Medulla oblongata (tissue), 1 donor: ENCODE results near the gene CDH13.

Experiments
- DNase-seq: peaks from one replicate; pipeline ENCODE4 v3.0.0-alpha.2; 2015; ENCODE audit errors: extremely low spot score

The CDH13 gene

GRCh38 chr16:82628088-82628423, 1.3 kb downstream of the CDH13 start:
- DNase-seq = no peak

- no peak for DNase-seq
These were observed 1.9 kb downstream of the CDH13 start for GRCh38 chr16:82628711-82629110.

DNA sequence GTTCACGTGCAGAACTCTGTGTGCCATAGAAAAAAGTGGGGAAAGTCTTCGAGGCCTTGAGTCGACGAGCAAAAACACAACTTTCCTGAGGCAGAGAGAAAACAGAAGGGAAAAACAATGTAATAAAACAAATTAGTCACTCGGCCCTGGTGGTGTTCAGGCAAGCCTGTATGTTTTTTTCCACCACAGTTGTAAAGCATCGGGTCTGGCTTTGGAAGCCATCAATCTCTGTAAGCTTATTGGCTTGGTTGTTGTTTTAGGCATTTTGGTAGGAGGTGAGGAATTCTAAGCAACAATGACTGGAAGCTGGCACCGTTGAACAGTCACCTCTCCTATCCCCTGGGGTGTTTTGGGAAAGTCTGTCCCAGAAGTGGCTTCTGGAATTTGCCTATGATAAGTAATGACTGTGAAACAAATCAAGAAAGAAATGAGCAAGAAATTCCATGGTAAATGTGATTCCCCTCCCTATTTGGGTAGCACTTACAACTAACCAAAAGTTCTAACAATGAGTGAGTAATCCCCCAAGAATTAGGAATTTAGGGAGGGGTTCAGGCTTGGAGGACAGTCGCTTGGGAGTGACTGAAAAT, 2.8 kb downstream of the CDH13 start:
- no peak for DNase-seq

GRCh38 chr16:82630219-82630618, 3.5 kb downstream of the CDH13 start:
- DNase-seq = no peak

- no peak for DNase-seq
These were observed 3.9 kb downstream of the CDH13 start for GRCh38 chr16:82630688-82631087.

DNA sequence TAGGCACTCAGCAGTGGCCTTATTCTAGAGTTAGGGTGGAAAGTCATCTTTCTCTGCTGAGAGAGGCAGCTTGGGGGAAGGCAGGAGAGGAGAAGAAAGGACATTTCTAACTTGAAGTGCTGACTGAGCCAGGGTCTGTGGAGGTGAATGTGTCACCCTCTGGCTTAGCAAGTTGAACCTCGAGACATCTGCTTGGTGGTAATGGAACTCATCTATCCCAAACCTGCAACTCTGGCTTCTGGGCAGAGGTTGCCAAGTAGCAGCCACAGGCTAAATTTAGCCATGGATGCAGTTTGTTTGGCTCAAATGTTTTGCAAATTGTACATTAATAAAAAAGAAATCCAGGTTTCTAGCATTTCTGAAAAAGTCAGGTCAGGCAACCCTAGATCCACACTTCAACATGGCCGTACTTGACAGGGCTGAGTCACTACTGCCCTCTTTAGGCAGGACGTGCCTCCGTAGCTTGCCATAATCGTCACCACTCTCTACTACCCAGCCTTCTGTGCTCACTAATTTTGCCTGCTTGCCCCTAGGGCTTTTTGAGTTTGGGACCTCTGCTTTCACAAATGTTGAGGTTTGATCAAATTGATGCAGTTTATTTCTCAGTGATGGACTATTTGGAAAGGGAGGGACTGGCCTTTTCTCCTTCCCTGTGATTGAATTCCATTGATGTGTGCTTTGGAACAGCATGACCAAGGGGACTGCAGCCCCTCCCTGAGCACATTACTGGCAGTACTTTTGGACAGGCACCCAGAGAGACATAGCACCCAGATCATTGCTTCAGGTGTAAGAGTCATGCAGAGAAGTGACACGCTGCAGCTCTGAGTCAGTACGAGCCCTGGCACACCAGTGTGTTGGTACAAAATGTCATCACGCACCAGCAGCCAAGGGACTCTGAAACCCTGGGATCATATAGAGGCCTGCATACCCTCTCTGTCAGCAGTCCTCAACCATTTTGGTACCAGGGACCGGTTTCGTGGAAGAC, 5.2 kb downstream of the CDH13 start:
- DNase-seq = no peak

DNA sequence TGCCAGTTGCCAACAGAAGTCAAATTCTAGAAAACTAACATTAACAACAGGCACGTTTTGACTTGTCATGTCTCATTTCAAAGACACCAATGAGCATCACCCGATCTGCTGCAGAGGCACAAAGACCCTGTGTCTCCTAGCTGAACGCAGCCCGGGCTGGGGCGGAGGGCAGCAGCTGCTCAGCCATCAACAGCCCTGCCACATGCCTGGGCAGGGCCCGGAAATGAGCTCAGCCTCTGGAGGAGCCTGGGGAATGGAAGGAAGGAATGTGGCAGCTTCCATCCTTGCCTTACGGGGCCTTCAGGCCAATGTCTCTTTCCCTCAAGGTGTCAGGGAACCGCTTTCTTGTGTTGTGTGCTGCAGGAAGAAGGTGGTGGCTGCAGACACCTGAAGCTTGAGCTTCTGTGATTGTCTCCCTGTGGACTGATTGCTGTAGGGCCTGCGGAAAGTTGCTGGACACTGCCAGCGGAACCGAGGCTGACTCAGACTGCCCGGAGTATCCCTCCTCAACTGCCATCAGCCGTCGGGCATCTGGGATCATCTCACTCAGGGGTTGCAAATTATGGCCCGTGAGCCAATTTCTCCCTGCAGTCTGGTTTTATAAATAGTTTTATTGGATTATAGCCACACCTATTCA, 7.3 kb downstream of the CDH13 start:
- peak; percentile 80 for DNase-seq

DNA sequence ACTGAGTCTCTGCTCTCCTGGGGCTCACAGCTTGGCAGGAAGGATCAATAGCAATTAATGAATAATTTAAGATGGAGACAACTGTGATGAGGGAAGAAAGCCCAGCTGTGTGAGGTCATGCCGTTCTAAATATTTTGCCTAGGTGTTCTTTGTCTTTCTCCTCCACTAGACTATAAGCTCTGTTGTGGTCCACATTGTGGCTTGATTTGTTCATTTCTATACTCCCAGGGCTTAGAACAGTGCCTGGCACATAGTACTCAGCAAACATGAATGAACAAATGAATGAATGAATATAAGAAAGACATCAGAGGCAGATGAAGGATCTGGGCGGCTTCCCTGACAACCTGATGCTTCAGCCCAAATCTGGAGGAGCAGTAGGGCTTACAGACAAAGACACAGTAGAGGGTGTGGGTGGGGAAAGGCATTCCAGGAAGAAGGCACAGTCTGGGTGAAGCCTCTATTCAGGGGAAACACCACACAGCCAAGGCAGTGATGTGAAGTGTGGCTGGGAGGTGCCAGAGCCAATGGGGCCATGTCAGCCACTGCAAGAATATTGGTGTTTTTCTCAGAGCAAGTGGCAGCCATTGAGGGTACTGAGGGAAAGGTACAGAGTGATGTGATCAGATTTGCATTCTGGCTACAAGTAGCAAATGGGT, 8.3 kb downstream of the CDH13 start:
- DNase-seq = no peak

DNA sequence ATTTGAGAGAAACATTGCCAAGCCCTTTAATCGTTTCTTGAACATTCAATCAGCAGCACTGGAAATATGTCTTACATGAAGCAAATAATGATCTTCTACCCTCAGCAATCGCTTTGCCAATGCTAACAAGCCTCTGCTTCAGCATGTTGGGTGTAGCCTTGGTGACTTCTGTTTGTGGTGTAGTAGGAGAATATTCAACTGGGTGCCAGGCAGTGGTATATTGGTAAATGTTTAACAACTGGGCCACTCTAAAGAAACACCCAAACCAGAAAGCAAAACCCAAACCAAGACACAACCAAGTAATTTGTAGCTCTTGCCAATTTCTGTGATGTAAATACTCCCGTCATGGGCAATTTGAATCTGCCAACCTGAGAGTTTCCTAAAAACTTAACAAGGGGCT, 9.7 kb downstream of the CDH13 start:
- no peak for DNase-seq

GRCh38 chr16:82636958-82637357, 10.2 kb downstream of the CDH13 start:
- DNase-seq = no peak

GRCh38 chr16:82638095-82638798, 11.5 kb downstream of the CDH13 start:
- no peak for DNase-seq

DNA sequence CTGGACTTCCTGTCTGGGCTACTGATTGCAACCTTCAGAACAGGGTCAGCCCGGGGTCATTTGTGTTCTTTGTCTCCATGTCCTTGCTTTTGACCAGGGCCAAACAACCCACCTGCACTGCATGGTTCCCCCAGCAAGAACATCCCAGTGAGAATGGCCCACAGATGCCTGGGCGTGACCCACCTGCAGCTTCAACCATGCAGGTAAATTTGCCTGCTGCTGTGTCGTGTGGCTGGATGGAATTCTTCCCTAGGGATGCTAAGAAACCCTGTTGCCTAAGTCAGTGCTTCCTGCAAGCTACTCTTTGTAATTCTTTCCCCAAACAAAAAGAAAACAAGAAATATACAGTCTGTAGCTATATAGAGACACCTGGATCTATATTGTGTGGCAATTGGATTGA, 12.5 kb downstream of the CDH13 start:
- DNase-seq = no peak

- peak; percentile 42 for DNase-seq
These were observed 13.0 kb downstream of the CDH13 start for GRCh38 chr16:82639666-82640336.

- no peak for DNase-seq
These were observed 14.7 kb downstream of the CDH13 start for GRCh38 chr16:82641336-82641984.

GRCh38 chr16:82643136-82643535, 16.4 kb downstream of the CDH13 start:
- DNase-seq = no peak

- DNase-seq = no peak
These were observed 17.3 kb downstream of the CDH13 start for GRCh38 chr16:82643936-82644630.

- no peak for DNase-seq
These were observed 19.7 kb downstream of the CDH13 start for GRCh38 chr16:82646504-82646903.

DNA sequence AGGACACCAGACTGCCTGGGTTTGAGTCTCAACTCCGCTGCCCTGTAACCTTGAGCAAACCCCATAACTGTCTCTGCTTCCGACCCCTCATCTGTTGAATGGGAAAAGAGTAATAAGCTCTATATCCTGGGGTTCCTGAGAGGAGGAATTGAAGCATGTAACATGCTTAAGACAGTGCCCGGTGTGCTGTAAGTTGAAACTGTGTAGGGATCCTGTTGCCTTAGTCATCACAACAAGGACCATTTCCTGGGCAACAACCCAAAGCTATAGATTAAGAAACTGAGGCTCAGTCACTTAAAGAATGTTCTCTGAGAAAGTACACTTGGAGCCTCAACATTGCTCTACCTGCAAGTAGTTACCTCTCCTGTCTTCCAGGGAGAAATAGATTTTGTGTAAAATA, 23.0 kb downstream of the CDH13 start:
- no peak for DNase-seq

GRCh38 chr16:82650804-82651203, 24.0 kb downstream of the CDH13 start:
- DNase-seq = no peak
